Stimulated activated CD8-positive, alpha-beta memory T cell treated with anti-CD3 and anti-CD28 coated beads, Interleukin-12 subunit alpha, Interleukin-12 subunit beta, amount 100 ng/mL, for 24 hours (primary cell): ENCODE data around the gene RCBTB1.
A peak's percentile ranks its signal among the peaks of the same experiment; 100 is the strongest.

Source experiments
- DNase-seq: peaks from one replicate; pipeline ENCODE4 v3.0.0-alpha.2; 2020; ENCODE audit errors: extremely low read depth

RCBTB1 gene

DNA sequence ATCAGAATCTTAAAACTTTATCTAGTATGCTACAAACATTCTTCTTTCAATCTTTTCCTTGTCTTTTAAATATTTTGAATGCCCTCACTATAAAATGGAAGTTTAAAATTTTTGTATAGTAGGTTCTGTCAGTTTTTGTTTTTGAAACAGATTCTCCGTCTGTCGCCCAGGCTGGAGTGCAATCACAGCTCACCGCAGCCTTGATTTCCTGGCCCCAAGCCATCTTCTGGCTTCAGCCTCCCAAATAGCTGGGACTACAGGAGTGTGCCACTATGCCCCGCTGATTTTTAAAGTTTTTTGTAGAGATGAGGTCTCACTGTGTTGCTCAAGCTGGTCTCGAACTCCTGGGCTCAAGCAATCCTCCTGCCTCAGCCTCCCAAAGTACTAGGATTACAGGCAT, 68.9 kb downstream of the RCBTB1 start:
- no peak for DNase-seq

DNA sequence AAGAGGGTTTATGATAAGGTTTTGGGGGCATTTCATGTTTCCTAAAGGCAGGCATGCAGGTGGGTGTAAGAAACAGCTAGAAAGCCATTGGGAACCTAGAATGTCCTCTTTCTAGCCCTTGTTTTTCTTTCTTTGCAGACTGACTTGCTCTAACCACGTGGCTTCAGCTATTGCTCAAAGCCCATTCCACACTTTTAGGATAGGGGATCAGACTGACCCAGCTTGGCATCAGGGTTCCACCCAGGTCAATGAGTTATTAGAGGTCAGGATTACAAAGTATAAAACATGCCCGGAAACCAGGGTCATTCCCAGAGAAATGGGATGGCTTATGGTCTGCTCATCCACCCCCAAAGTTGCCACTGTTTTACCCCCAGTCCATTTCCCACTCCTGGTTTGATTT, 72.8 kb downstream of the RCBTB1 start:
- DNase-seq, result no peak

DNA sequence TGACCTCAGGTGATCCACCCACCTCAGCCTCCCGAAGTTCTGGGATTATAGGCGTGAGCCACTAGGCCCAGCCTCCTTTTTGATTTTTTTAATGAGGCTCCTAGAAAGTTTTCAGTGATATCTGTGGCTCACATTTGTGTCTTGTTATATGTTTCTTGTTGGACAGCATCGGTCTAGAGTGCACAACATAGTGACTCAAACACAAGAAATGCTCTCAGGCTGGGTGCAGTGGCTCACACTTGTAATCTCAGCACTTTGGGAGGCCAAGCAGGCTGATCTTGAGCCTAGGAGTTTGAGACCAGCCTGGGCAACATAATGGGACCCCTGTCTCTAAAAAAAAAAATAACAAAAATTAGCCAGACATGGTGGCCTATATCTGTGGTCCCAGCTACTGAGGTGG, 81.4 kb downstream of the RCBTB1 start:
- DNase-seq, result no peak

DNA sequence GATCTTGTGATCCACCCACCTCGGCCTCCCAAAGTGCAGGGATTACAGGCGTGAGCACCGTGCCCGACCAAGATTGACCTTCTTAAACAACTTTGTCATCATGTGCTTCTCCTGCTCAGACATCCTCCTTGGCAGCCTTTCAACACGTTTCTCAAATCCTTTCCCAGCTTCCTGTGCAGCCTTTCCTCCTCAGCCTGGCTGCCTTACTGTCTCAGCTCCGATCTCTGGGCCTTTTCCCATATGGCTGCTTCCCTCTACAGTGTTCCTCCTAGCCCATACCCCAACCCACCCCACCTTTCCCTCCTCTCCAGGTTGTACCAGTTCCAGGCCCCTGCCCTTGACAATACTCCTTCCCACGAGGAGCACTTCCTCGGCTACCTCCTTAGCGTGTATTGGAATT, 82.4 kb downstream of the RCBTB1 start:
- no peak for DNase-seq

DNA sequence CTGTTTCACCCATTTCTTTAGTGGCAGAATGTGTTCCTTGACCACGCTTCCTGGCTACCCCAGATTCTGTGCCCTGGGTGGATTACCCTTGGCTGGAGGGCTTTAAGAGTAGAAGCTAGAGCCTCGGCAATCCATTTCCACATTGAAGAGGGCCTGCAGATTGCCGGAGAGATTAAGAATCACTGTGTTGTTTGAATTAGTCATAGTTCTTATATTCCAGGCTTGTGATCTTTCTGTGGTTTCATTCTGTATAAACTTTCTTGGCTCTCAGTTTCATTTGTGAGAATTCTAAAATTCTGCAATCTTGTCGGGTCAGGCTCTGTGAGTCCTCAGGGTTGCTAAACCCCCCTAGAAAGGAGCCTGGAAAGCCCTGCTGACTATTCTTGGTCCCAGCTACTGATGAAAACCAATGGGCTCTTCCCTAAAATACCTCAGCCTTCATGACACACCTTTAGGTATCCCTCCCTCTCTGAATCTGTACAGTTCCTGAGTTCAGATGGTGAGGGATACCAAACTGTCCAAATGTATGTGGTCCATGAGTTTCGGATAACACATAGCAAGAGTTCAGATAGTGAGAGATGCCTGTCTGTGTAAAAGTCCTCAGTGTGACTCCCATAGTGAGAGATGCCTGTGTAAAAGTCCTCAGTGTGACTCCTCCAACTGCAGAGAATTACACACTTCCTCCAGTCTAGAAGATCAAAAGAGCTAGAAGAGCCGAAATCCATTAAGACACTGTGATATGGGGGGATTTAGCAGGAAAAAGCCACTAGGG, 85.3 kb downstream of the RCBTB1 start:
- DNase-seq, result no peak

DNA sequence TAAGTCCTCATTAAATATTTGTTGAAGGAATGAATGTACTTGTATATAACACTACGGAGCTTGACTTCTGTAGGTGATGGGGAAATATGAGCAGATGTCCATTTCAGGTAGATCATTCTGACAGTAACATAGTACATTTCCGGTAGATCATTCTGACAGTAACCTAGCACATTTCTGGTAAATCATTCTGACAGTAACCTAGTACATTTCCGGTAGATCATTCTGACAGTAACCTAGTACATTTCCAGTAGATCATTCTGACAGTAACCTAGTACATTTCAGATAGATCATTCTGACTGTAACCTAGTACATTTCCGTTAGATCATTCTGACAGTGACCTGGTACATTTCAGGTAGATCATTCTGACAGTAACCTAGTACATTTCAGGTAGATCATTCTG, 87.2 kb downstream of the RCBTB1 start:
- no peak for DNase-seq

DNA sequence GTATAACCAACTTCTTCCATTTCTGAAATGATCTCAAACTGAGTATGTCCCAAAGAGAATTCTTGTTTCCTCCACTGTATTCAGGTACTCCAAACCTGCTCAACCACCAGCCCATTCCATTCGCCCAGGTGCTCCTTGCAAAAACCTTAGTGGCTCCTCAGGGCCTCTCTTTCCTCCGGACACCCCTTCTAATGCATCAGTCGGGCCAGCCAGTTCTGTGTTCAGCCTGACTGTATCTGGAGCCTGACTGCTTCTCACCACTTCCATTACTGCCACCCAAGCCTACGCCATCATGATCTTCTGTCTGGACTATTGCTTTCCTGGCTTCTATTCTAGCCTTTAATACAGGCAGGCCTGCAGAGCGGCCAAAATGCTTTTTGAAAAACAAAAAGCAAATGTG, 88.1 kb downstream of the RCBTB1 start:
- no peak for DNase-seq

DNA sequence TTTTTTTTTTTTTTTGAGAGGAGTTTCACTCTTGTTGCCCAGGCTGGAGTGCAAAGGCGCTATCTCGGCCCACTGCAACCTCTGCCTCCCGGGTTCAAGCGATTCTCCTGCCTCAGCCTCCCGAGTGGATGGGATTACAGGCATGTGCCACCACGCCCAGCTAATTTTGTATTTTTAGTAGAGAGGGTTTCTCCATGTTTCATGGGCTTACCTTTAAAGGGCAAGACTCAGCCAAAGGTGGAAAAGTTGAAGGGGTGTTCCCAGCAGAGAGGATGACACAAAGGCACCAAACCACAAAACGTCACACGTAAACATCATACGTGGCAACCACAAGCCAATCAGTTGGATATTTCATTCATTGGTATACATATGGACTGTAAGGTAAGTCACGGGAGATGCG, 88.5 kb downstream of the RCBTB1 start:
- peak; percentile 21 for DNase-seq

DNA sequence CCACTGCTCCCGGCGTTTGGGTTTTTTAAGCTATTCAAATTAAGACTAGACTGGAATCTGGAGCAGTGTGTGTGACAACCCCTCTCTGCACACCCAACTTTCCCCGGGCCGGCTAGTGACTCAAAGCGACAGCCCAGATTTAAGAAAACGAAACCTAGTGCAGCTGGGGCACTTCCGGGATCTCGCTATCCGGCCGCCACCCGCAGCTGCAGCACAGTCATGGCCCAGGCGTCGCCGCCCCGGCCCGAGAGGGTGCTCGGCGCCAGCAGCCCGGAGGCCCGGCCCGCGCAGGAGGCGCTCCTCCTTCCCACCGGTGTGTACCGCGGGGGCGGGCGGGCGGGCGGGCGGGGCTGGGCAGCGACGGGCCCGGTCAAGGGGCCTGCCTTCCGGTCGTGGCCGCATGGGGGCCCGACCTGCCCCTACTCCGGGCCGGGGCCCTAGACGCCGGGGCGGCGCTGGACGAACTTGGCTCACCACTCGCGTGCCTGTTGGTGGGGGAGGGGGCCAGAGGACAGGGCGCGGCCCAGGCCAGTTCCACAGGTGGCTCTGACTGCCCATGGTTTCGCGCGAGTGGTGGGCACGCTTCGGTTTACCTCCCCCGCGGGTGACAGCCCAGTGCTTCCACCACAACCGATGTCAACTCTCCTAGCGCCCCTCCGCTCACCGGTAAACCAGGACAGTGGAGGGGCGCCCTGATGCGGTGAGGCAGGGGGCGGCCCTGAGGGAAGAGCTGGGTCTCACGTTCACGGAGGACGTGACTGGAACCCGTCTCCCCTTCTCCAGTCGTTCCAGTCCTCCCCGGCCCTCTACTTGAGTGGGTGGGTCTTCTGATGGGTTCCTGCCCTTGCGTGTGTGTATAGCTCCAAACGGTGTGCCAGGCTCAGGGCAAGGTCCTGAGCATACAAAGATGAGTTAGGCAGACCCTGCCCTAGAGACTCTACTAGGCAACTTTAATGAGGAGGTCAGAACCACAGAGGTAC, 89.3 kb downstream of the RCBTB1 start, which contains the start of gene PHF11:
Gene PHF11 (plus strand): TSS at position 171 of the 980 bp plus-strand sequence. CDS start 49 bp downstream, at position 220.
- DNase-seq, result peak; percentile 71

DNA sequence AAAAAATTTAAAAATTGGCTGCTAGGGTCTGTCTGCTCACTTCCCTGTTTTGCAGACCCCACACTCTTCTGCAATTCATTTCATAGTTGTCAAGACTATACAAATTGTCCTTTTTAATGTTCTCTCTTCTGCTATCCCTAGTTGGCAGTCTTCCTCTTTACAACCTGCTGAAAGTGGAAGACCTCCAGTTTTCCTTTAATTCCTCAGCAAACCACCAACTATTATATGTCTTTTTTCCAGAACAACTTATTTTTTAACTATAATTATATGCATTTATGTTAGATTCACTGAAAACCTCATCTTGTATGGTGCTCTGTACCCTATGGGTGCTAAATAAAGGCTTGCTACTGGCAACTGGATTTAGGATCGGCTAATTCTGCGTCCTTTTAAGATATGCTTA, 90.7 kb downstream of the RCBTB1 start:
- DNase-seq, result no peak

DNA sequence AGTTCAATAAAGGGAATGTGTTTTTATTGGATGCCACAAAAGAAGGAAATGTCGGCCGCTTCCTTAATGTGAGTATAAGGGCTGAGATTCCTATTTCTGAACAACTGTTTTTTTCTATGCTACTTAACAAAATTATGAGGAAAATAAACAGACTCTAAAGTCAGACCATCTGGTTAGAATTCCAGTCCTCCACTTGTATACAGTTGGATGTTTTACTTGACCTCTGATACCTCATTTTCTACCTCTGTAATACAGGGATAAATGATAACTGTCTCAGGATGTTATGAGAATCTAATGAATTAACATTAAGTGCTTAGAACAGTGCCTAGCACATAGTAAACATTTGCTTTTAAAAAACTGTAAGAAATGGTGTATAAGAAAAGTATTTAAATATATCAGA, 96.8 kb downstream of the RCBTB1 start:
- no peak for DNase-seq
